CD14-positive monocyte (primary cell): ENCODE results near the gene PIK3R1. TPM values are rescaled to one million over a fixed set of nuclear protein-coding genes. Genes with fewer than 3 reads are reported as not detected.

Experiments
- DNase-seq, 3 donors: peaks; one replicate each; pipeline ENCODE4 v3.0.0-alpha.2; 2011 to 2022
- H2AFZ ChIP-seq: 2 replicates; pipeline ENCODE4 v1.6.0; 2012; ENCODE audit warnings: mild to moderate bottlenecking, low read depth, low read length, inconsistent platforms; ENCODE audit not compliant: insufficient read depth, poor library complexity, severe bottlenecking
- H3K27ac ChIP-seq, 2 donors: 1 replicate in 1 of 2; 2 replicates in 1 of 2; pipeline ENCODE4 v1.5.1; 2012 to 2013; ENCODE audit warnings: low read length in 2 of 2, control low read depth in 1 of 2, inconsistent platforms in 1 of 2, low read depth in 1 of 2, mild to moderate bottlenecking in 1 of 2
- H3K27me3 ChIP-seq, 2 donors: one replicate each; pipeline versions ENCODE4 v1.6.0 to v1.6.1; 2011 to 2013; ENCODE audit warnings: low read length in 2 of 2; ENCODE audit not compliant: control insufficient read depth in 2 of 2, insufficient read depth in 2 of 2
- H3K36me3 ChIP-seq, 2 donors: replicated peaks in 1 of 2; 1 replicate in 1 of 2; 2 replicates in 1 of 2; pipeline versions ENCODE4 v1.5.1 to v1.6.1; 2012 to 2013; ENCODE audit warnings: low read length in 2 of 2, control low read depth in 1 of 2, inconsistent platforms in 1 of 2, mild to moderate bottlenecking in 1 of 2; ENCODE audit not compliant: insufficient read depth in 2 of 2, control insufficient read depth in 1 of 2
- H3K4me1 ChIP-seq, 2 donors: 1 replicate in 1 of 2; 2 replicates in 1 of 2; pipeline versions ENCODE4 v1.5.1 to v1.6.1; 2012 to 2013; ENCODE audit warnings: low read length in 2 of 2, control low read depth in 1 of 2, inconsistent platforms in 1 of 2, mild to moderate bottlenecking in 1 of 2, moderate library complexity in 1 of 2; ENCODE audit not compliant: insufficient read depth in 2 of 2, control insufficient read depth in 1 of 2
- H3K4me2 ChIP-seq: replicated peaks from 2 replicates; pipeline ENCODE3; 2012; ENCODE audit warnings: low read length, moderate library complexity, mild to moderate bottlenecking; ENCODE audit not compliant: poor library complexity, severe bottlenecking; ENCODE audit errors: extremely low read depth
- H3K4me3 ChIP-seq, 3 experiments: fragments of 200-600 bp in 1 of 3; sonication (generic) in 1 of 3; replicated peaks in 1 of 3; 1 replicate in 2 of 3; 2 replicates in 1 of 3; pipeline ENCODE4 v1.5.1; 2011 to 2013; ENCODE audit warnings: low read length in 3 of 3, mild to moderate bottlenecking in 3 of 3, control low read depth in 2 of 3, low read depth in 2 of 3, inconsistent platforms in 1 of 3, moderate library complexity in 1 of 3
- H3K79me2 ChIP-seq: 2 replicates; pipeline ENCODE4 v1.6.0; 2012; ENCODE audit warnings: mild to moderate bottlenecking, control low read depth, inconsistent platforms, low read length, moderate library complexity; ENCODE audit not compliant: insufficient read depth
- H3K9ac ChIP-seq: 2 replicates; pipeline ENCODE4 v1.6.0; 2017; ENCODE audit warnings: low read length, mild to moderate bottlenecking; ENCODE audit not compliant: insufficient read depth, poor library complexity, severe bottlenecking
- H3K9me3 ChIP-seq, 2 donors: replicated peaks in 1 of 2; 1 replicate in 1 of 2; 2 replicates in 1 of 2; pipeline versions ENCODE4 v1.5.1 to v1.6.1; 2012 to 2013; ENCODE audit warnings: low read length in 2 of 2, control low read depth in 1 of 2; ENCODE audit not compliant: control insufficient read depth in 1 of 2, insufficient read depth in 1 of 2
- H4K20me1 ChIP-seq: 2 replicates; pipeline ENCODE4 v1.6.0; 2012; ENCODE audit warnings: mild to moderate bottlenecking, low read length, control low read depth, moderate library complexity; ENCODE audit not compliant: insufficient read depth
- H3K27ac Mint-ChIP-seq, 7 donors: one replicate each; pipeline ENCODE4 v1.8.0; 2020; ENCODE audit warnings: mild to moderate bottlenecking in 7 of 7, mixed read lengths in 7 of 7, moderate library complexity in 6 of 7, inconsistent platforms in 2 of 7
- H3K27me3 Mint-ChIP-seq, 3 donors: one replicate each; pipeline ENCODE4 v1.8.0; 2021 to 2022; ENCODE audit warnings: low read depth in 3 of 3, mild to moderate bottlenecking in 3 of 3, mixed read lengths in 3 of 3, moderate library complexity in 3 of 3, inconsistent platforms in 1 of 3
- H3K36me3 Mint-ChIP-seq, 2 donors: one replicate each; pipeline ENCODE4 v1.8.0; 2020; ENCODE audit warnings: mixed read lengths in 2 of 2, inconsistent platforms in 1 of 2, mild to moderate bottlenecking in 1 of 2
- H3K4me1 Mint-ChIP-seq: one replicate; pipeline ENCODE4 v1.8.0; 2020; ENCODE audit warnings: mild to moderate bottlenecking, mixed read lengths
- H3K4me3 Mint-ChIP-seq, 2 donors: one replicate each; pipeline ENCODE4 v1.8.0; 2020; ENCODE audit warnings: mild to moderate bottlenecking in 2 of 2, mixed read lengths in 2 of 2, moderate library complexity in 1 of 2
- H3K9me3 Mint-ChIP-seq, 7 donors: one replicate each; pipeline ENCODE4 v1.8.0; 2020 to 2022; ENCODE audit warnings: mixed read lengths in 7 of 7, mild to moderate bottlenecking in 6 of 7, moderate library complexity in 6 of 7, inconsistent platforms in 2 of 7
- CTCF ChIP-seq: fragments of 200-600 bp; IDR thresholded peaks from one replicate; pipeline ENCODE4 v1.8.0; 2022; ENCODE audit warnings: antibody characterized with exemption, mild to moderate bottlenecking
- WGBS: methylation state at CpG from one replicate; pipeline ENCODE4 v1.1.5; 2013; ENCODE audit warnings: missing lambda C conversion rate; ENCODE audit not compliant: insufficient coverage; 5-methylcytosine and 5-hydroxymethylcytosine counted together
- intact Hi-C, 2 donors: fragments of 100-400 bp; cut with micrococcal nuclease; formaldehyde crosslinking; loops; one replicate each; pipeline versions ENCODE4 v1.15.0 to v1.15.1; 2023
- polyA plus RNA-seq, 3 donors: library from polyadenylated mRNA; depleted of rRNA in 1 of 3; unstranded in 2 of 3; stranded (reverse) in 1 of 3; fragments of 300-500 nt in 2 of 3; fragments of >200 nt in 1 of 3; fragmentation: Illumina TruSeq in 2 of 3; gene quantifications; 1 replicate in 2 of 3; 2 replicates in 1 of 3; pipeline ENCODE4 v1.2.3, GENCODE V29; 2012 to 2021

The PIK3R1 gene
- polyA plus RNA-seq, 3 donors: 9.5 to 25.5 (median 10.5) TPM

- H3K4me1 ChIP-seq: no peaks in the 10 kb centered on the region
- H3K4me2 ChIP-seq: no peak overlapping the region
- H3K9ac ChIP-seq: no peak overlapping the region
- Mint-ChIP-seq H3K36me3 (peaks cover 7 to 10% of the 10 kb centered on the region in 2 donors), H3K4me3 (no peak overlapping the region), H3K9me3 (no peaks in the 10 kb centered on the region), H3K27me3 (peaks cover 0 to 3% (median 1%) of the 10 kb centered on the region in 3 donors), H3K27ac (no peak overlapping the region), H3K4me1 (no peaks in the 10 kb centered on the region)
- H3K9me3 ChIP-seq: no peaks in the 10 kb centered on the region
- no CpG with 5 or more reads among the region's 1 CpG for WGBS
- no peak overlapping the region for H3K4me3 ChIP-seq
- no peaks in the 10 kb centered on the region for H3K27me3 ChIP-seq
- H2AFZ ChIP-seq: no peak overlapping the region
- H3K36me3 ChIP-seq: peaks cover under 1 to 20% of the 10 kb centered on the region in 2 donors
- no peak overlapping the region for H3K27ac ChIP-seq
- TF ChIP-seq CTCF: no peak
- H4K20me1 ChIP-seq: no peaks in the 10 kb centered on the region
- no peak for DNase-seq
- intact Hi-C loops: no loop called here
- no peaks in the 10 kb centered on the region for H3K79me2 ChIP-seq
These were observed 89.8 kb downstream of the PIK3R1 start for GRCh38 chr5:68305223-68305870.

GRCh38 chr5:68306361-68307014 lies 90.9 kb downstream of the PIK3R1 start:
- H3K27me3 ChIP-seq: no peaks in the 10 kb centered on the region
- no peak overlapping the region for H3K9ac ChIP-seq
- no peak overlapping the region for H3K4me3 ChIP-seq
- H3K9me3 ChIP-seq: no peaks in the 10 kb centered on the region
- no peak for DNase-seq
- Mint-ChIP-seq H3K4me1 (no peaks in the 10 kb centered on the region), H3K27ac (no peak overlapping the region), H3K27me3 (peaks cover 0 to 3% (median 1%) of the 10 kb centered on the region in 3 donors), H3K9me3 (no peaks in the 10 kb centered on the region), H3K36me3 (peaks cover 6 to 9% of the 10 kb centered on the region in 2 donors), H3K4me3 (no peak overlapping the region)
- H3K4me2 ChIP-seq: no peak overlapping the region
- intact Hi-C loops: no loop called here
- TF ChIP-seq CTCF: no peak
- H3K79me2 ChIP-seq: no peaks in the 10 kb centered on the region
- H3K36me3 ChIP-seq: peaks cover 0 to 12% of the 10 kb centered on the region in 2 donors
- H4K20me1 ChIP-seq: no peaks in the 10 kb centered on the region
- WGBS: 91% methylated on average over 7 of the region's 7 CpGs
- H3K4me1 ChIP-seq: no peaks in the 10 kb centered on the region
- H3K27ac ChIP-seq: no peak overlapping the region
- no peak overlapping the region for H2AFZ ChIP-seq
